Lower lobe of right lung (tissue), 2 donors: Measurements from ENCODE around the gene ZFP62. TPM values are rescaled to one million over a fixed set of nuclear protein-coding genes. Genes with fewer than 3 reads are reported as not detected.
A peak's percentile ranks its signal among the peaks of the same experiment; 100 is the strongest.

Experiments used
- ATAC-seq, 2 donors: fragments of 200-7000 bp; cut with Tn5 transposase; one replicate each; pipeline ENCODE4 v1.9.1; 2020 to 2022; ENCODE audit warnings: mild to moderate bottlenecking in 2 of 2, moderate library complexity in 2 of 2
- DNase-seq: peaks from one replicate; pipeline ENCODE4 v3.0.0-alpha.2; 2020
- H3K27ac ChIP-seq: fragments of 200-600 bp; one replicate; pipeline ENCODE4 v1.8.0; 2022
- H3K27me3 ChIP-seq: fragments of 200-600 bp; one replicate; pipeline ENCODE4 v1.8.0; 2022; ENCODE audit warnings: low read depth
- H3K36me3 ChIP-seq: fragments of 200-600 bp; one replicate; pipeline ENCODE4 v1.8.0; 2022; ENCODE audit warnings: mild to moderate bottlenecking
- H3K4me1 ChIP-seq: fragments of 200-600 bp; one replicate; pipeline ENCODE4 v1.8.0; 2022
- H3K4me3 ChIP-seq: fragments of 200-600 bp; one replicate; pipeline ENCODE4 v1.8.0; 2022; ENCODE audit warnings: mild to moderate bottlenecking
- H3K9me3 ChIP-seq: fragments of 200-600 bp; one replicate; pipeline ENCODE4 v1.8.0; 2022
- CTCF ChIP-seq: fragments of 200-600 bp; IDR thresholded peaks from one replicate; pipeline ENCODE4 v1.8.0; 2022; ENCODE audit warnings: antibody characterized with exemption, mild to moderate bottlenecking
- intact Hi-C: fragments of 100-400 bp; cut with DNase I; formaldehyde crosslinking; loops from one replicate; pipeline ENCODE4 v1.11.0; 2022
- total RNA-seq: library from RNA; stranded (reverse); fragmentation: NEBNext Ultra II Directional; extraction: Animal tissue kit (Norgen Biotek cat#: 25700); gene quantifications from one replicate; pipeline ENCODE4 v1.2.1, GENCODE V29; 2021
- donor health status: DM: no; HTN: yes; CAD: no; lungs with severe emphysema.

ZFP62 gene
- total RNA-seq, 1 donor from 2014 or later, result 28.3 TPM

DNA sequence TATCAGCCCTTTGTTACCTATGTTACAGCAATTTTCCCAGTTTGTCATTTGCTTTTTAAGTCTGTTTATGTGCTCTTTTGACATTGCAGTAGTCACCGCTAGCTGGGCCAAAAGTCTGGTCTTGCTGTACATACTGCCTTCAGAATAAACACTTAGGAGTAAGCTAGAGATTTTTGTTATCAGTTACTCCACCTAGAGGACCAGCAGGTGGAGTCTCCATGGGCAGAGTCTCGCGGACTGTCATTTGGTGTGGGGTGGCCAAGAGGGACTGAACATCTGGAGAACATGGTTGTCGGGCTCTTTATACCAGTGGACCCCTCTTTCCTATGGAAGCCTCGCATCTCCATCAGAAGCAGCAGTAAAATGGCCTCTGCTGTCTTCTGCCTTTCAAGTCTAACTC lies 47.7 kb downstream of the ZFP62 start:
- intact Hi-C loops, result no loop called here
- no peak for TF ChIP-seq CTCF
- DNase-seq (no peak), ATAC-seq (no peak)
- no peaks in the 10 kb centered on the region for H3K27me3 ChIP-seq
- peak overlapping the region; percentile 47 for H3K4me3 ChIP-seq
- peak overlapping the region; percentile 99 for H3K27ac ChIP-seq
- peaks cover under 1% of the 10 kb centered on the region for H3K36me3 ChIP-seq
- peaks cover 52% of the 10 kb centered on the region for H3K4me1 ChIP-seq
- no peaks in the 10 kb centered on the region for H3K9me3 ChIP-seq

DNA sequence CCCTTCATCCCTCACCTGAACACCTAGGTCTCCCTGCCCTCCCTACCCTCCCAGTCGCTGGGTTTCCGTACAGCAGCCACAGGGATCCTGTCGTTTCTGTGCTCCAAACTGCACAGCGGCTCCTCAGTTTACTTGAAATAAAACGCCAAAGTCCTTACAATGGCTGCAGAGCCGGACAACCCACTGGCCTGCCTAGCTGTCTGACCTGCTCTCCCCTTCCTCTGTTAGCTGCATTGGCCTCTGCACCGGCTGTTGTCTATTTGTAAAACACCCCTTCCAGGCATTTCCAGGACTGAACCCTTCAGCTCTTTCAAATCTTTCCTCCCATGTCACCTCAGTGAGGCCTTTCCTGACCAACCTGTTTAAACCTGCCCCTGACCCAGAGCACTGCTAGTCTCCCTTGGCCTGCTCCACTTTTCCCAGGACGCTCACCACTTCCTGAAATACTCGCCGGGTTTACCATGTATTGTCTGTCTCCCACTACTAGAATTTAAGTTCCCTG lies 49.4 kb downstream of the ZFP62 start:
- peak overlapping the region; percentile 99 for H3K27ac ChIP-seq
- TF ChIP-seq CTCF, result no peak
- intact Hi-C loops, result no loop called here
- H3K9me3 ChIP-seq, result no peaks in the 10 kb centered on the region
- H3K36me3 ChIP-seq, result peaks cover 6% of the 10 kb centered on the region
- no peaks in the 10 kb centered on the region for H3K27me3 ChIP-seq
- H3K4me1 ChIP-seq, result peaks cover 52% of the 10 kb centered on the region
- H3K4me3 ChIP-seq, result peak overlapping the region; percentile 78
- ATAC-seq, result no peak
- DNase-seq, result no peak

GRCh38 chr5:180810959-180811622 lies 50.0 kb downstream of the ZFP62 start:
- ATAC-seq (no peak), DNase-seq (no peak)
- peak overlapping the region; percentile 78 for H3K4me3 ChIP-seq
- no peak for TF ChIP-seq CTCF
- intact Hi-C loops, result no loop called here
- H3K36me3 ChIP-seq, result peaks cover 12% of the 10 kb centered on the region
- H3K9me3 ChIP-seq, result no peaks in the 10 kb centered on the region
- H3K27me3 ChIP-seq, result no peaks in the 10 kb centered on the region
- H3K4me1 ChIP-seq, result peaks cover 52% of the 10 kb centered on the region
- peak overlapping the region; percentile 99 for H3K27ac ChIP-seq

- H3K27ac ChIP-seq, result peak overlapping the region; percentile 99
- no peak for TF ChIP-seq CTCF
- intact Hi-C loops, result no loop called here
- no peaks in the 10 kb centered on the region for H3K27me3 ChIP-seq
- DNase-seq, result peak; percentile 97
- ATAC-seq, result peak; percentile 96 to 97
- H3K4me1 ChIP-seq, result peaks cover 55% of the 10 kb centered on the region
- peak overlapping the region; percentile 78 for H3K4me3 ChIP-seq
- no peaks in the 10 kb centered on the region for H3K9me3 ChIP-seq
- peaks cover 12% of the 10 kb centered on the region for H3K36me3 ChIP-seq
Observed at GRCh38 chr5:180810210-180810958, 50.7 kb downstream of the ZFP62 start.

GRCh38 chr5:180809403-180810209 lies 51.5 kb downstream of the ZFP62 start:
- H3K4me1 ChIP-seq, result peaks cover 63% of the 10 kb centered on the region
- intact Hi-C loops, result no loop called here

More at GRCh38 chr5:180809403-180810209, 51.5 kb downstream of the ZFP62 start:
- Histone ChIP-seq H3K9me3 (no peaks in the 10 kb centered on the region), H3K4me3 (peak overlapping the region; percentile 78), H3K27ac (peak overlapping the region; percentile 99), H3K36me3 (peaks cover 12% of the 10 kb centered on the region), H3K27me3 (no peaks in the 10 kb centered on the region)
- DNase-seq, result peak; percentile 86
- ATAC-seq, result peak; percentile 94 to 95
- no peak for TF ChIP-seq CTCF
